Endodermal cell (in vitro differentiated cells): ENCODE data around the gene INTS4. TPM values are rescaled to one million over a fixed set of nuclear protein-coding genes. Genes with fewer than 3 reads are reported as not detected.
A peak's percentile ranks its signal among the peaks of the same experiment; 100 is the strongest.
"Not testable (repeated sequence)": the region's sequence is repeated elsewhere in the genome, so short reads cannot be mapped to it uniquely, and the experiment has no call there.

Experiments
- DNase-seq: peaks from one replicate; pipeline ENCODE4 v3.0.0-alpha.2; 2017
- H3K27ac ChIP-seq: 2 replicates; pipeline ENCODE4 v1.5.1; 2013; ENCODE audit warnings: mild to moderate bottlenecking, low read depth, low read length, moderate library complexity
- H3K27me3 ChIP-seq: 2 replicates; pipeline ENCODE4 v1.6.1; 2013; ENCODE audit warnings: mild to moderate bottlenecking, low read length, moderate library complexity; ENCODE audit not compliant: insufficient read depth, control insufficient read depth, poor library complexity, severe bottlenecking
- H3K36me3 ChIP-seq: 2 replicates; pipeline ENCODE4 v1.7.0; 2013; ENCODE audit warnings: mild to moderate bottlenecking, low read length, moderate library complexity; ENCODE audit not compliant: control insufficient read depth, insufficient read depth
- H3K4me1 ChIP-seq: one replicate; pipeline ENCODE4 v1.7.0; 2013; ENCODE audit warnings: low read length; ENCODE audit not compliant: control insufficient read depth, insufficient read depth
- H3K4me3 ChIP-seq: 2 replicates; pipeline ENCODE4 v1.5.1; 2013; ENCODE audit warnings: mild to moderate bottlenecking, low read length, moderate library complexity
- H3K9ac ChIP-seq: 2 replicates; pipeline ENCODE4 v1.6.1; 2013; ENCODE audit warnings: mild to moderate bottlenecking, low read length, moderate library complexity; ENCODE audit not compliant: poor library complexity, severe bottlenecking; ENCODE audit errors: extremely low read depth
- H3K9me3 ChIP-seq: 2 replicates; pipeline ENCODE4 v1.6.1; 2013; ENCODE audit warnings: mild to moderate bottlenecking, low read length, moderate library complexity; ENCODE audit not compliant: control insufficient read depth
- H3K27ac Mint-ChIP-seq: 2 replicates; pipeline ENCODE4 v1.8.0; 2020; ENCODE audit warnings: mixed read lengths
- H3K27me3 Mint-ChIP-seq: 2 replicates; pipeline ENCODE4 v1.8.0; 2021; ENCODE audit warnings: mild to moderate bottlenecking, mixed read lengths; ENCODE audit not compliant: insufficient read depth
- H3K36me3 Mint-ChIP-seq: 2 replicates; pipeline ENCODE4 v1.8.0; 2020; ENCODE audit warnings: low read depth, mixed read lengths
- H3K4me1 Mint-ChIP-seq: 2 replicates; pipeline ENCODE4 v1.8.0; 2020; ENCODE audit warnings: mixed read lengths
- H3K4me3 Mint-ChIP-seq: 2 replicates; pipeline ENCODE4 v1.8.0; 2020; ENCODE audit warnings: mild to moderate bottlenecking, moderate library complexity, mixed read lengths
- H3K9me3 Mint-ChIP-seq: 2 replicates; pipeline ENCODE4 v1.8.0; 2020; ENCODE audit warnings: mild to moderate bottlenecking, mixed read lengths
- WGBS, 2 experiments: methylation state at CpG; one replicate each; pipeline versions ENCODE4 v1.1.5 to v1.1.7; 2013; ENCODE audit warnings: missing lambda C conversion rate in 2 of 2, mixed read lengths in 1 of 2; ENCODE audit not compliant: insufficient coverage in 1 of 2, insufficient read length in 1 of 2; 5-methylcytosine and 5-hydroxymethylcytosine counted together
- total RNA-seq, 2 donors: library from RNA; stranded (reverse); fragmentation: NEBNext Ultra II Directional in 1 of 2; extraction: Animal tissue kit (Norgen Biotek cat#: 25700) in 1 of 2; gene quantifications; 2 replicates in 1 of 2; 3 replicates in 1 of 2; pipeline ENCODE4 v1.2.1, GENCODE V29; 2021
- TF ChIP-seq, protein P1 (sequence below): fragments of 200-600 bp; sonication (generic); conservative IDR thresholded peaks from 2 replicates; pipeline ENCODE4 v1.5.0; 2021; ENCODE audit warnings: antibody characterized with exemption, mild to moderate bottlenecking

The INTS4 gene
- total RNA-seq, 2 donors from 2014 or later: 37.2 to 42.0 TPM

DNA sequence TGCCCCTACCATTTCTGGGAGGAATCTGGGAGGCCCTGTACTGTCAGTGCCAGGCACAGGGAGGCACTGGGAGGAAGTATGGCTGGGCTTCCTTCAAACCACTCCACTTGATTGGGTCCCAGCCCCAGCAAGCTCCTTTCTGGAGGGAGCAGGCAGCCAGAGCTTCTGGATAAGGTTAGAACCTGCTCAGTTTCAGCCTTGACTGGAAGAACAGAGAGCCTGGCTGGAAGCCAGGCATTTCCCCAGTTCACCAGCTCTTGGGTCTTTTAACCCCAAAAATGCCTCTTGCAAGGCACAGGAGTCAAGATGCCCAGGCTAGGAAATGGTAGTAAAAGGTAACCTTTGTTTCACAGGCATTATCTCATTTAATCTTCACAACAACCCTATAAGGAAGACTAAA lies 37.6 kb upstream of the INTS4 start:
- H3K27ac ChIP-seq: no peak overlapping the region
- H3K27me3 ChIP-seq: no peaks in the 10 kb centered on the region
- H3K9me3 ChIP-seq: no peaks in the 10 kb centered on the region
- Mint-ChIP-seq H3K4me3 (no peak overlapping the region), H3K36me3 (no peaks in the 10 kb centered on the region), H3K27ac (no peak overlapping the region), H3K27me3 (no peaks in the 10 kb centered on the region), H3K9me3 (no peaks in the 10 kb centered on the region), H3K4me1 (peaks cover 6% of the 10 kb centered on the region)
- H3K4me1 ChIP-seq: no peaks in the 10 kb centered on the region
- no peak for DNase-seq
- H3K36me3 ChIP-seq: no peaks in the 10 kb centered on the region
- H3K4me3 ChIP-seq: no peak overlapping the region
- H3K9ac ChIP-seq: no peak overlapping the region
- TF ChIP-seq, protein P1, sequence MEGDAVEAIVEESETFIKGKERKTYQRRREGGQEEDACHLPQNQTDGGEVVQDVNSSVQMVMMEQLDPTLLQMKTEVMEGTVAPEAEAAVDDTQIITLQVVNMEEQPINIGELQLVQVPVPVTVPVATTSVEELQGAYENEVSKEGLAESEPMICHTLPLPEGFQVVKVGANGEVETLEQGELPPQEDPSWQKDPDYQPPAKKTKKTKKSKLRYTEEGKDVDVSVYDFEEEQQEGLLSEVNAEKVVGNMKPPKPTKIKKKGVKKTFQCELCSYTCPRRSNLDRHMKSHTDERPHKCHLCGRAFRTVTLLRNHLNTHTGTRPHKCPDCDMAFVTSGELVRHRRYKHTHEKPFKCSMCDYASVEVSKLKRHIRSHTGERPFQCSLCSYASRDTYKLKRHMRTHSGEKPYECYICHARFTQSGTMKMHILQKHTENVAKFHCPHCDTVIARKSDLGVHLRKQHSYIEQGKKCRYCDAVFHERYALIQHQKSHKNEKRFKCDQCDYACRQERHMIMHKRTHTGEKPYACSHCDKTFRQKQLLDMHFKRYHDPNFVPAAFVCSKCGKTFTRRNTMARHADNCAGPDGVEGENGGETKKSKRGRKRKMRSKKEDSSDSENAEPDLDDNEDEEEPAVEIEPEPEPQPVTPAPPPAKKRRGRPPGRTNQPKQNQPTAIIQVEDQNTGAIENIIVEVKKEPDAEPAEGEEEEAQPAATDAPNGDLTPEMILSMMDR: no peak

- TF ChIP-seq, protein P1: no peak
- Histone ChIP-seq H3K36me3 (no peaks in the 10 kb centered on the region), H3K4me1 (no peaks in the 10 kb centered on the region), H3K4me3 (no peak overlapping the region), H3K9me3 (no peaks in the 10 kb centered on the region), H3K27ac (no peak overlapping the region), H3K27me3 (no peaks in the 10 kb centered on the region), H3K9ac (no peak overlapping the region)
- H3K27me3 Mint-ChIP-seq: no peaks in the 10 kb centered on the region
- no peaks in the 10 kb centered on the region for H3K36me3 Mint-ChIP-seq
- no peak for DNase-seq
- H3K4me1 Mint-ChIP-seq: peaks cover 6% of the 10 kb centered on the region
- 96 to 97% methylated on average over 3 of the region's 3 CpGs for WGBS, 2 experiments
- no peaks in the 10 kb centered on the region for H3K9me3 Mint-ChIP-seq
- H3K4me3 Mint-ChIP-seq: no peak overlapping the region
- H3K27ac Mint-ChIP-seq: no peak overlapping the region
Observed at GRCh38 chr11:78031629-78032028, 37.2 kb upstream of the INTS4 start.

DNA sequence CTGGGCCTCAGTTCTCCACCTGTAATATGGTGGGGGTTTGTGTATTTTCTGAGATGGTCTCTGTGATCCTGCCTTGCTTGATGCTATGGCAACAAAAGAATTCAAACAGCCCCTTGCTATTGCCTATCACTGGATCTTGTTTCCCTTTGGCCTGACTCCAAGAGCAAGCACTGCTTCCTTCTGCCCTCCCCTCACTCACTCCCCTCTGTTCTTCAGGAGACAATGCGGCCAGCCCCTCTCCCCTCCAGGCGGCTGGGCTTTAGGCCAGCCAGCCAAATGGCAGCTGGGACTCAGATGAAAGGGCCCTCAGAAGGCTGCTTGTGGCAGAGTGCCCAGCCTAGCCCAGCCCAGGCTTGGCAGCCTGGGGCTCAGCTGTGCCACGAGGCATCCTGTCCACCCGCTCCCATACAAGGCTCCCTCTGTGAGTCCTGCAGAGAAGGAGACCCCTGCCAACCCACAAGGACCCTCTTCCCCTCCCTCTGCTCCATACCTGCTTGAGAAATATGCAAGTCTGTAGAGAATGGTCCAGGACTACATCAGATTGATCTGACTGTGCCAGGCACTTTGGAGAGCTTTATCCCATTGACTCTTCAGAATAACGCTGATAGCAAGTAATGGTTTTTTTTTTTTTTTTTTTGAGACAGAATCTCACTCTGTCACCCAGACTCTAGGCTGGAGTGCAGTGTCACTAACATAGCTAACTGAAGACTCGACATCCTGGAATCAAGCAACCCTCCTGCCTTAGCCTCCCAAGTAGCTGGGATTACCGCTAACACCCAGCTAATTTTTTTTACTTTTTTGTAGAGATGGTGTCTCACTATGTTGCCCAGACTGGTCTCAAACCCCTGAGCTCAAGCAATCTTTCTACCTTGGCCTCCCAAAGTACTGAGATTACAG lies 36.2 kb upstream of the INTS4 start:
- H3K4me3 ChIP-seq: no peak overlapping the region
- Mint-ChIP-seq H3K9me3 (no peaks in the 10 kb centered on the region), H3K4me3 (no peak overlapping the region), H3K4me1 (peaks cover 6% of the 10 kb centered on the region), H3K36me3 (no peaks in the 10 kb centered on the region), H3K27me3 (no peaks in the 10 kb centered on the region), H3K27ac (no peak overlapping the region)
- H3K4me1 ChIP-seq: no peaks in the 10 kb centered on the region
- H3K9ac ChIP-seq: no peak overlapping the region
- no peaks in the 10 kb centered on the region for H3K36me3 ChIP-seq
- WGBS, 2 experiments: 87 to 100% methylated on average over 1 to 7 of the region's 7 CpGs
- no peaks in the 10 kb centered on the region for H3K27me3 ChIP-seq
- DNase-seq: peak; percentile 59
- peak overlapping the region; percentile 66 for H3K27ac ChIP-seq
- TF ChIP-seq, protein P1: no peak
- no peaks in the 10 kb centered on the region for H3K9me3 ChIP-seq

- not testable (repeated sequence) for DNase-seq, H3K27ac ChIP-seq, H3K36me3 ChIP-seq, H3K4me1 ChIP-seq, H3K4me1 Mint-ChIP-seq, H3K4me3 Mint-ChIP-seq, H3K27ac Mint-ChIP-seq, H3K9me3 Mint-ChIP-seq, H3K27me3 ChIP-seq, H3K36me3 Mint-ChIP-seq, H3K4me3 ChIP-seq, H3K9me3 ChIP-seq, H3K9ac ChIP-seq, H3K27me3 Mint-ChIP-seq
- 89 to 94% methylated on average over 4 to 9 of the region's 9 CpGs for WGBS, 2 experiments
Observed at GRCh38 chr11:78028423-78028822, 34.0 kb upstream of the INTS4 start.
